Osteocyte (in vitro differentiated cells): ENCODE results near the gene ATP6V0B. TPM values are rescaled to one million over a fixed set of nuclear protein-coding genes. Genes with fewer than 3 reads are reported as not detected.

ENCODE experiments used
- DNase-seq: peaks from one replicate; pipeline ENCODE4 v3.0.0; 2021; ENCODE audit warnings: mixed read lengths; ENCODE audit not compliant: unreplicated experiment; ENCODE audit errors: extremely low spot score
- H3K27ac Mint-ChIP-seq: one replicate; pipeline ENCODE4 v1.8.0; 2021; ENCODE audit warnings: mild to moderate bottlenecking, mixed read lengths; ENCODE audit not compliant: unreplicated experiment
- H3K27me3 Mint-ChIP-seq: one replicate; pipeline ENCODE4 v1.8.0; 2021; ENCODE audit warnings: mixed read lengths; ENCODE audit not compliant: unreplicated experiment
- H3K36me3 Mint-ChIP-seq: one replicate; pipeline ENCODE4 v1.8.0; 2021; ENCODE audit warnings: mixed read lengths; ENCODE audit not compliant: unreplicated experiment
- H3K4me1 Mint-ChIP-seq: one replicate; pipeline ENCODE4 v1.8.0; 2021; ENCODE audit warnings: mixed read lengths; ENCODE audit not compliant: unreplicated experiment
- H3K4me3 Mint-ChIP-seq: one replicate; pipeline ENCODE4 v1.8.0; 2021; ENCODE audit warnings: mild to moderate bottlenecking, moderate library complexity, mixed read lengths; ENCODE audit not compliant: unreplicated experiment
- H3K9me3 Mint-ChIP-seq: one replicate; pipeline ENCODE4 v1.8.0; 2021; ENCODE audit warnings: mixed read lengths; ENCODE audit not compliant: unreplicated experiment
- CTCF ChIP-seq: fragments of 200-600 bp; sonication (generic); IDR thresholded peaks from 2 replicates; pipeline ENCODE4 v1.5.0; 2021; ENCODE audit warnings: antibody characterized with exemption, mild to moderate bottlenecking, moderate library complexity
- total RNA-seq: library from RNA; stranded (reverse); gene quantifications from 2 replicates; pipeline ENCODE4 v1.2.1, GENCODE V29; 2021

ATP6V0B gene
- total RNA-seq, 1 donor from 2014 or later = 128 TPM

- Mint-ChIP-seq H3K36me3 (peaks cover 19% of the 10 kb centered on the region), H3K9me3 (no peaks in the 10 kb centered on the region), H3K27ac (peak overlapping the region; percentile 77), H3K4me3 (peak overlapping the region; percentile 91), H3K4me1 (peaks cover 51% of the 10 kb centered on the region), H3K27me3 (no peaks in the 10 kb centered on the region)
- no peak for DNase-seq
- TF ChIP-seq CTCF = no peak
Measured at GRCh38 chr1:43975249-43975961, 645 bp downstream of the ATP6V0B start.

- Mint-ChIP-seq H3K36me3 (peaks cover 19% of the 10 kb centered on the region), H3K4me3 (peak overlapping the region; percentile 91), H3K9me3 (no peaks in the 10 kb centered on the region), H3K4me1 (peaks cover 52% of the 10 kb centered on the region), H3K27ac (peak overlapping the region; percentile 77), H3K27me3 (no peaks in the 10 kb centered on the region)
- no peak for TF ChIP-seq CTCF
- DNase-seq = no peak
Measured at GRCh38 chr1:43976045-43976444, 1.3 kb downstream of the ATP6V0B start.

DNA sequence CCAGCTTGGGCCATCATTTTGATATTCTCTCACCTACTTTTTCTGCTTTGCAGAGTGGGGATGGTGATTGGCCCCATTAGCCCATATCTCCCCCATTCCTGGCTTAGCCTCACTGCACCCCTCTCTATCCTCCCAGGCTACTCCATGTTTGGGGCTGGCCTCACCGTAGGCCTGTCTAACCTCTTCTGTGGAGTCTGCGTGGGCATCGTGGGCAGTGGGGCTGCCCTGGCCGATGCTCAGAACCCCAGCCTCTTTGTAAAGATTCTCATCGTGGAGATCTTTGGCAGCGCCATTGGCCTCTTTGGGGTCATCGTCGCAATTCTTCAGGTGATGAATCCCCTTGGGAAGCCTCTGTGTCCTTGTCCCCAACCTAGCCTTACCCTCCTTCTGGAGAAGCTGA is 2.1 kb downstream of the ATP6V0B start:
- Mint-ChIP-seq H3K4me1 (peaks cover 50% of the 10 kb centered on the region), H3K27ac (no peak overlapping the region), H3K4me3 (peak overlapping the region; percentile 91), H3K9me3 (no peaks in the 10 kb centered on the region), H3K36me3 (peaks cover 19% of the 10 kb centered on the region), H3K27me3 (no peaks in the 10 kb centered on the region)
- DNase-seq = no peak
- TF ChIP-seq CTCF = no peak

GRCh38 chr1:43977376-43978263 is 2.9 kb downstream of the ATP6V0B start:
- H3K27ac Mint-ChIP-seq = peak overlapping the region; percentile 14
- H3K27me3 Mint-ChIP-seq = no peaks in the 10 kb centered on the region
- peak overlapping the region; percentile 51 for H3K4me3 Mint-ChIP-seq
- no peak for DNase-seq
- no peak for TF ChIP-seq CTCF
- peaks cover 52% of the 10 kb centered on the region for H3K4me1 Mint-ChIP-seq
- no peaks in the 10 kb centered on the region for H3K9me3 Mint-ChIP-seq
- peaks cover 17% of the 10 kb centered on the region for H3K36me3 Mint-ChIP-seq

GRCh38 chr1:43978264-43978550 is 3.4 kb downstream of the ATP6V0B start:
- Mint-ChIP-seq H3K36me3 (peaks cover 16% of the 10 kb centered on the region), H3K4me1 (peaks cover 56% of the 10 kb centered on the region), H3K27me3 (no peaks in the 10 kb centered on the region), H3K9me3 (no peaks in the 10 kb centered on the region), H3K27ac (peak overlapping the region; percentile 14), H3K4me3 (peak overlapping the region; percentile 80)
- DNase-seq = no peak
- no peak for TF ChIP-seq CTCF
